PC-9 (cell line): ENCODE results near the gene MAGEF1. TPM values are rescaled to one million over a fixed set of nuclear protein-coding genes. Genes with fewer than 3 reads are reported as not detected.

ENCODE experiments used
- BruUV-seq: library from RNA; stranded (reverse); fragments of 400-500 nt; replicated peaks from 2 replicates; lab custom pipeline; 2021; lab: Mats Ljungman, UMichigan
- CTCF ChIA-PET: fragments of 300-600 bp; sonication (Branson Sonifier 250); formaldehyde crosslinking; loops from one replicate; lab custom pipeline; 2022; ENCODE audit warnings: antibody characterized with exemption; lab: Charles Lee
- POLR2A ChIA-PET: fragments of 300-600 bp; sonication (Branson Sonifier 250); formaldehyde crosslinking; loops from one replicate; lab custom pipeline; 2022; ENCODE audit warnings: antibody characterized with exemption; ENCODE audit not compliant: unreplicated experiment; lab: Charles Lee
- DNase-seq, 2 experiments: peaks; one replicate each; pipeline versions ENCODE4 v3.0.0 to v3.0.0-alpha.2; 2015 to 2022; ENCODE audit warnings: mixed read lengths in 1 of 2
- H2AFZ ChIP-seq: fragments of 200-600 bp; sonication (generic); 2 replicates; pipeline ENCODE4 v1.8.1; 2017; ENCODE audit warnings: antibody characterized with exemption
- H3F3A ChIP-seq: fragments of 200-600 bp; sonication (generic); 2 replicates; pipeline ENCODE4 v1.8.1; 2017; ENCODE audit warnings: antibody characterized with exemption, mild to moderate bottlenecking, low read depth; ENCODE audit not compliant: insufficient read depth
- H3K27ac ChIP-seq: fragments of 200-600 bp; sonication (generic); 2 replicates; pipeline ENCODE4 v1.6.1; 2016; ENCODE audit warnings: mixed run types
- H3K27me3 ChIP-seq: fragments of 200-600 bp; sonication (generic); 2 replicates; pipeline ENCODE4 v1.6.1; 2016; ENCODE audit warnings: low read depth, mixed run types; ENCODE audit not compliant: insufficient read depth
- H3K36me3 ChIP-seq: fragments of 200-600 bp; sonication (generic); 2 replicates; pipeline ENCODE4 v1.6.1; 2016; ENCODE audit warnings: low read depth, mixed run types
- H3K4me1 ChIP-seq: fragments of 200-600 bp; sonication (generic); replicated peaks from 2 replicates; pipeline ENCODE4 v1.6.1; 2016; ENCODE audit warnings: mixed run types; ENCODE audit not compliant: insufficient read depth
- H3K4me2 ChIP-seq: fragments of 200-600 bp; sonication (generic); 2 replicates; pipeline ENCODE4 v1.6.1; 2017; ENCODE audit warnings: mixed run types
- H3K4me3 ChIP-seq: fragments of 200-600 bp; sonication (generic); 2 replicates; pipeline ENCODE4 v1.6.1; 2016; ENCODE audit warnings: mixed run types
- H3K79me2 ChIP-seq: fragments of 200-600 bp; sonication (generic); 2 replicates; pipeline ENCODE4 v1.6.1; 2017; ENCODE audit warnings: low read depth, mixed run types
- H3K9me2 ChIP-seq: fragments of 200-600 bp; sonication (generic); 2 replicates; pipeline ENCODE4 v1.8.1; 2017; ENCODE audit warnings: mild to moderate bottlenecking; ENCODE audit not compliant: insufficient read depth
- H3K9me3 ChIP-seq: fragments of 200-600 bp; sonication (generic); 2 replicates; pipeline ENCODE4 v1.8.1; 2016; ENCODE audit warnings: low read depth; ENCODE audit not compliant: insufficient read depth
- H4K20me1 ChIP-seq: fragments of 200-600 bp; sonication (generic); 2 replicates; pipeline ENCODE4 v1.8.1; 2017; ENCODE audit not compliant: insufficient read depth
- CTCF ChIP-seq: fragments of 200-600 bp; sonication (generic); conservative IDR thresholded peaks from 2 replicates; pipeline ENCODE4 v1.6.1; 2017; ENCODE audit warnings: mixed run types, antibody characterized with exemption, mild to moderate bottlenecking, moderate library complexity
- EZH2 ChIP-seq: fragments of 200-600 bp; sonication (generic); IDR thresholded peaks from 2 replicates; pipeline ENCODE4 v1.8.0; 2017; ENCODE audit warnings: antibody characterized with exemption, low read depth
- intact Hi-C: fragments of 100-400 bp; cut with micrococcal nuclease; formaldehyde crosslinking; loops from one replicate; pipeline ENCODE4 v1.10.0; 2022; ENCODE audit not compliant: unreplicated experiment
- total RNA-seq: library from RNA; stranded (reverse); gene quantifications from 2 replicates; pipeline ENCODE4 v1.2.3, GENCODE V29; 2021

MAGEF1 gene
- total RNA-seq, 1 experiment from 2014 or later: 97.2 TPM

- Histone ChIP-seq H3K4me1 (peaks cover 4% of the 10 kb centered on the region), H3K4me3 (no peak overlapping the region), H2AFZ (no peak overlapping the region), H3K4me2 (no peak overlapping the region), H3K36me3 (no peaks in the 10 kb centered on the region), H4K20me1 (no peaks in the 10 kb centered on the region), H3K79me2 (no peaks in the 10 kb centered on the region), H3K27me3 (peaks cover 12% of the 10 kb centered on the region; the same call in 1 of the 2 replicates), H3K9me3 (no peaks in the 10 kb centered on the region), H3K27ac (no peak overlapping the region), H3F3A (peaks cover 9% of the 10 kb centered on the region), H3K9me2 (no peaks in the 10 kb centered on the region)
- no peak for TF ChIP-seq EZH2
- TF ChIP-seq CTCF: no peak
- no peak for DNase-seq
- ChIA-PET CTCF (no interaction called here), POLR2A (no interaction called here)
- intact Hi-C loops: no loop called here
- BruUV-seq: no TSS peak
Measured at GRCh38 chr3:184665101-184665500, 46.8 kb downstream of the MAGEF1 start.

- Histone ChIP-seq H3K79me2 (no peaks in the 10 kb centered on the region), H3K4me1 (peaks cover 16% of the 10 kb centered on the region), H3K4me3 (no peak overlapping the region), H3K27ac (no peak overlapping the region), H3K36me3 (no peaks in the 10 kb centered on the region), H3K9me3 (no peaks in the 10 kb centered on the region), H3F3A (peaks cover 18% of the 10 kb centered on the region), H4K20me1 (no peaks in the 10 kb centered on the region), H3K4me2 (no peak overlapping the region), H2AFZ (no peak overlapping the region), H3K9me2 (no peaks in the 10 kb centered on the region), H3K27me3 (peaks cover 2% of the 10 kb centered on the region; the same call in 1 of the 2 replicates)
- no peak for DNase-seq
- intact Hi-C loops: no loop called here
- POLR2A ChIA-PET: no interaction called here
- CTCF ChIA-PET: interaction anchor here (0.7 kb wide), 1 partner anchor 103 kb away, joined by 4 read pairs; no protein-coding TSS in a partner anchor
- TF ChIP-seq CTCF (no peak), EZH2 (no peak)
- no TSS peak for BruUV-seq
Measured at GRCh38 chr3:184663756-184664155, 48.1 kb downstream of the MAGEF1 start.

GRCh38 chr3:184663356-184663755 is 48.5 kb downstream of the MAGEF1 start:
- intact Hi-C loops: no loop called here
- no peaks in the 10 kb centered on the region for H4K20me1 ChIP-seq
- no peak overlapping the region for H3K27ac ChIP-seq
- CTCF ChIA-PET: interaction anchor here (0.7 kb wide), 1 partner anchor 102 kb away, joined by 4 read pairs; no protein-coding TSS in a partner anchor
- H3K79me2 ChIP-seq: no peaks in the 10 kb centered on the region
- H3K4me2 ChIP-seq: no peak overlapping the region
- H3K4me1 ChIP-seq: peaks cover 20% of the 10 kb centered on the region
- no peaks in the 10 kb centered on the region for H3K9me3 ChIP-seq
- no TSS peak for BruUV-seq
- no peak for TF ChIP-seq EZH2
- POLR2A ChIA-PET: interaction anchor here (0.7 kb wide), 1 partner anchor 139 kb away, joined by 16 read pairs; no protein-coding TSS in a partner anchor
- H3F3A ChIP-seq: peaks cover 18% of the 10 kb centered on the region
- no peak overlapping the region for H3K4me3 ChIP-seq
- no peak overlapping the region for H2AFZ ChIP-seq
- H3K36me3 ChIP-seq: no peaks in the 10 kb centered on the region
- no peak for DNase-seq
- H3K9me2 ChIP-seq: no peaks in the 10 kb centered on the region
- H3K27me3 ChIP-seq: no peaks in the 10 kb centered on the region

GRCh38 chr3:184662187-184662586 is 49.7 kb downstream of the MAGEF1 start:
- H2AFZ ChIP-seq: no peak overlapping the region
- CTCF ChIA-PET: no interaction called here
- H3K36me3 ChIP-seq: no peaks in the 10 kb centered on the region
- no peak for TF ChIP-seq EZH2
- TF ChIP-seq CTCF: no peak
- BruUV-seq: no TSS peak
- H3K4me2 ChIP-seq: no peak overlapping the region
- no peak overlapping the region for H3K27ac ChIP-seq
- no peaks in the 10 kb centered on the region for H3K27me3 ChIP-seq
- no peak for DNase-seq
- H3K4me1 ChIP-seq: peaks cover 24% of the 10 kb centered on the region
- H3K79me2 ChIP-seq: no peaks in the 10 kb centered on the region
- intact Hi-C loops: no loop called here
- H3F3A ChIP-seq: peaks cover 18% of the 10 kb centered on the region
- no peak overlapping the region for H3K4me3 ChIP-seq
- POLR2A ChIA-PET: interaction anchor here (0.7 kb wide), 1 partner anchor 17 kb away, joined by 4 read pairs; no protein-coding TSS in a partner anchor
- H3K9me3 ChIP-seq: no peaks in the 10 kb centered on the region
- H3K9me2 ChIP-seq: no peaks in the 10 kb centered on the region
- H4K20me1 ChIP-seq: no peaks in the 10 kb centered on the region
